Ureter (tissue), 1 donor: ENCODE data around the gene CC2D1A. TPM values are rescaled to one million over a fixed set of nuclear protein-coding genes. Genes with fewer than 3 reads are reported as not detected.
A peak's percentile ranks its signal among the peaks of the same experiment; 100 is the strongest.

ENCODE experiments used
- DNase-seq: peaks from one replicate; pipeline ENCODE4 v3.0.0-alpha.2; 2020; ENCODE audit warnings: low spot score
- total RNA-seq: library from RNA; stranded (reverse); gene quantifications from one replicate; pipeline ENCODE4 v1.2.4, GENCODE V29; 2023
- donor health status: DM: yes; HTN: yes; CAD: no.

CC2D1A gene
- 57.2 TPM for total RNA-seq

DNA sequence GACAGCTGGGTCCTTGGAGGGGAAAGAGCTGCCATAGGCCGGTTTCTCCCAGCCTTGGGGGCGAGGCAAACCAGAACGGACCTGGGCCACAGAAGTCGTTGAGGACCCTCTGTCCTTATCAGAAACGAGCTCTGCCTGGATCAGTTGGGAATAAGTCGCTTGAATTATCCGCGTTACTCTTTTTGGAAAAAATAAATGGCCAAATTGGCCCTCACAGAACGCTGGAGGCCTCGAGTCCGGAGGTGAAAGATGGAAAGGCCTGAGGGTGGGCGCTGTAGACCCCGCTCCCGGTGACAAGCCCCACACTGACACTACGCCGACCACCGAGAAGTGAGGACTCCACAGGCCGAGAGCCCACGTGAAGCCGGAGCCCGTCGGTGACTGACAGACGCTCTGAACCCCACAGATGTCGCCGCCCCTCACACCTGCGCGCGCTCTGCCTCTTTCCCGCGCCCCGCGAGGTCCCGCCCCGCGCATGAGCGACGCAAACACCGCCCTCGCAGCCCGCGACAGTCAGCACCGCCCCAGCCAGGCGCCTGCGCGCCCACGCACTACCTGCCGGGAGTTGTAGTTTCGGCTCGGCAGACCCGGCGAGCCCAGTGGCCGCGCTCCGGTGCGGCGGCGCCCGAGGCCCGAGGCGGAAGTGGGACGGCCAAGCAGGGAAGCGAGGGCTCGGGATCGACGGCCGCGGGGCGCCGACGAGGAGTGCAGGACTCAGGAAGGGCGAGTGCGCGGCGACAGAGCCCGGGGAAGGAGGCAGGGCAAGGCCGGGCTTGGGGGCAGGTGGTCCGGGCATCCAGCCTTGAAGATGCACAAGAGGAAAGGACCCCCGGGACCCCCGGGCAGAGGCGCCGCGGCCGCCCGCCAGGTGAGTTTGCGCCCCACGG lies at the start of gene CC2D1A, which contains the start of gene BRME1:
Gene CC2D1A (plus strand): TSS at position 568 of the 887 bp plus-strand sequence. CDS start 241 bp downstream, at position 809.
Gene BRME1 (minus strand): TSS at position 484 of the 887 bp plus-strand sequence. CDS start 1,225 bp downstream, outside the sequence.
- peak; percentile 93 for DNase-seq

DNA sequence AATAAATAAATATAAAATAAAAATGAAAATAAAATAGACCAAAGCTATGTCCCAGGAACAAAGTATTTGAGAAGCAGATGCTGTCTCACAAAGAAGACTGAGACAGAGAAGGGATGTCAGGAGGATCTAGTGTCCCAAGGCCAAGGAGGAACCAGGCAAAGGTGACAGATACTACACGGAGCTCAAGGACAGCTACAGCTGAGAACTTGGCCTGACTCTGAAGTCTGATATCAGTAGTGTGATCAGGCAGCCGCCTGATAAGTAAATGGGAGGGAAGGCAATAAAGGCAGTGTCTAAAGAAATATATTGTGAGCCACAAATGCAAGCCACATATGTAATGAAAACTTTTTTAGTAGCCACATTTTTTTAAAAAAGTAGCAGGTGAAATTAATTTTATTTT lies 49.5 kb upstream of the CC2D1A start:
- no peak for DNase-seq

DNA sequence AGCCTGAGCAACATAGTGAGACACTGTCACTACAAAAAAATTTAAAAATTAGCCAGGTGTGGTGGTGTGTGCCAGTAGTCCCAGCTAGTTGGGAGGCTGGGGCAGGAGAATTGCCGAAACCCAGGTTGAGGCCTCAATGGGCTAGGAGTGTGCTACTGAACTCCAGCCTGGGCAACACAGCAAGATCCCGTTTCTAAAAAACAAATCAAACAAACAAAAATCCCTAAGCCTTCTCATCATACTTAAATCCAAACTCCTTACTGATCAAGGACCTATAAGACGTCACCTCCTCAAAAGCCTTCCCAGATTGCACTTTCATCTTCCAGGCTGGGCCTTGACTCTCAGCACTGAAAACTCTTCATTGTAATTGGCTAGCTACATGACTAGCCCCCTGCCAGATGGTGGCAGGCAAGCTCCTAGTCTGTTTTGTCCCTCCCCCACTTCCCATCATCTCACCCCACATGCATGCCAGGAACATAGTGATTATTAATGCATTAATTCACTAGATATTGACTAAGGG lies 46.6 kb upstream of the CC2D1A start:
- DNase-seq, result no peak

DNA sequence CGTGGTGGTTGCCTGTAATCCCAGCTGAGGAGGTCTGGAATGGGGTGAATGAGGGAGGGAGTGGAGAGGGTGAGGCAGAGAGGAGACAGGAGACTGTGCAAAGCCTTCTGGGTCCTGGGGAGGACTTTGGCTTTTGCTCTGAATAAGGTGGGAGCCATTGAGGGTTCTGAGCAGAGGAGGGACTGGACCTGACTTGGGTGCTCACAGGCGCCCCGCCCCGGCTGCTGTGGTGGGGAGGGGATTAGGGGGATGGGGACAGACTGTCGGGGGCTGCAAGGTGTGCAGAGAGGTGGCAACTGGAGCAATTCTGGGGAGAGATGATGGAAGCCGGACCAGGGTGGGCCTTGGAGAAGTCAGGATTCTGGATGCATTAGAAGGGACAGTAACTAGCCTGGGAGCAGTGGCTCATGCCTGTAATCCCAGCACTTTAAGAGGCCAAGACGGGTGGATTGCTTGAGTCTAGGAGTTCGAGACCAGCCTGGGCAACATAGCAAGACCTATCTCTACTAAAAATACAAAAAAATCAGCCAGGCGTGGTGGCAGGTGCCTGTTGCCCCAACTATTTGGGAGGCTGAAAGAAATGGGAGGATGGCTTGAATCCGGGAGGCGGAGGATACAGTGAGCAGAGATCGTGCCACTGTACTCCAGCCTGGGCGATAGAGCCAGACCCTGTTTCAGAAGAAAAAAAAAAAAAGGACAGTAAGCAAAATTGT lies 45.2 kb upstream of the CC2D1A start:
- no peak for DNase-seq

DNA sequence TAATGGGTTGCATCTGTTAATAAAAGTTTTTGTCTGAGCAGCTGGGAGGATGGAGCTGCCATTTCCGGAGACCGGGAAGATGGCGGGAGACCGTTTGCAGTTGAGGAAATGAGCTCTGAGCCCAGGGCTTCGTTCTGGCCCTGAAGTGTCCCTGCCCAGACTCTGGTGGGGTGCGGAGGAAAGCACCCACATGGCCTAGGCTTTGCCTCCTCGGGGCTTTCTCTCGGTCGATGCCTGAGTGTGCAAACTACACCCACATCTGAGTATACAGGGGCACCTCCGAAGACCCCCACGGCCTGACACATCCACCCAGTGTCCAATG lies 44.6 kb upstream of the CC2D1A start:
- no peak for DNase-seq

DNA sequence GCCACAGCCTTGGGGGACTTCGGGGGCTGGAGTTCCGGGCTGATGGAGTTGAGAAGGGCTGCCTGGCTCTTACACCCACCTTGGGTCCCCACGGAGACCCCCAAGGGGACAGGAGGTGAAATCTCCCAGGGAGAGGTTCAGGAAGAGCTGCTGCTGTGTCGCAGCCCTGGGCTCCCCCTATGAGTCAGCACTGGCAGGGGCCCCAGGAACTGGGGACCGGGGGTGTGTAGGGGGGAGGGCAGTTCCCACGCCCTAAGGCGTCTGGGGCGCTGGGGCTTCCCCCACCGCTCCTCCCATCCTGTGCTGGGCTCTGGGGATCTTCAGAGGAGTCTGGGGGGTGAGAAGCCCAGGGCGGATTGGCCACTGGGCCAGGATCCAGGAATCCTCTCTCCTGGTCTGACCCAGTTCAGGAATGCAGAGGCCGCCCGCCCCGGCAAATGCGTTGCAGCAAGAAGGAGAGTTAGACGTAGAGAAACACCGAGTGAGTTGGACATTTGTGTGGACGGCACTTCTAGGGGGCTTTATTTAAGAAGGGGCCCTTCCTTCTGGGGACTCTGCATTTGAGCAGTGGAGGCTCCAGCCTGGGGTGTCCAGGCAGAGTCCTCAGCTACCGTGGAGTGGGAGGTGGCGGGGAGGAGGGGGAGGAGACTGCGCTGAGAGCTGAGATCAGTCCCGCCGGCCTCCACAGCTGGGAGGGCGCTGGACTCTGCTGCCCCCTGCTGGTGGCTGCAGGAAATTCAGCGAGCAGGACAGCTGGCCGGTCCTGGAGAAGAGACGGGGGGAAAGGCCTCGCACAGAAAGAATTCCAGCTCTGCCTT lies 44.1 kb upstream of the CC2D1A start:
- peak; percentile 94 for DNase-seq

DNA sequence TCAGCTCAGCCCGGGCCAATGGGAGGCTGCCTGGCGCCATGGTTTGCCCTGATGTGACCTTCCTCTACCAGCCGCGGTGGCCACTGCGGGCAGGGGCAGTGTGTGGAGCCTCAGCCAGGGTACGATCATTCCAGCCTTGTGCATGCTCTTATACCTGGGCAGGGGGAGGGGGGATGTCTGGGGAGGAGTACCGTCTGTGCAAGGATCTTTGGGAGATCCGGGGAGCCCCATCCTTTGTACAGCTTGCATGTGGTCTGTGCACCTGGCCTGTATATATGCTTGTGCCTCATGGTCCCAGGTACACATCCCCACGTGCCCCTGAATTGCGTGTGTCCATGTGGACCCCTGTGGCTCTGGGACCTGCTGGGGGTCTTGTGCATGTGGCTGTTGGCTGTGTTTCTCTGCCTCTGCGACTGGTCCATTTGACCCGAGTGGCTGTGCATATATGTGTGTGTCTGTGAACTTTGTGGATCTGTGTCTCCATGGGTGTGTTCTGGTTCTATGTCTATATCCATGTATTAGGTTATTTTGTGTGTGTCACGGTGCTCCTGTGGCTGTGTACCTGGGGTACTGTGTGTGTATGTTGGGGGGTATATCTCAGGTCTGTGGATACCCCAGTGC lies 41.8 kb upstream of the CC2D1A start:
- no peak for DNase-seq

DNA sequence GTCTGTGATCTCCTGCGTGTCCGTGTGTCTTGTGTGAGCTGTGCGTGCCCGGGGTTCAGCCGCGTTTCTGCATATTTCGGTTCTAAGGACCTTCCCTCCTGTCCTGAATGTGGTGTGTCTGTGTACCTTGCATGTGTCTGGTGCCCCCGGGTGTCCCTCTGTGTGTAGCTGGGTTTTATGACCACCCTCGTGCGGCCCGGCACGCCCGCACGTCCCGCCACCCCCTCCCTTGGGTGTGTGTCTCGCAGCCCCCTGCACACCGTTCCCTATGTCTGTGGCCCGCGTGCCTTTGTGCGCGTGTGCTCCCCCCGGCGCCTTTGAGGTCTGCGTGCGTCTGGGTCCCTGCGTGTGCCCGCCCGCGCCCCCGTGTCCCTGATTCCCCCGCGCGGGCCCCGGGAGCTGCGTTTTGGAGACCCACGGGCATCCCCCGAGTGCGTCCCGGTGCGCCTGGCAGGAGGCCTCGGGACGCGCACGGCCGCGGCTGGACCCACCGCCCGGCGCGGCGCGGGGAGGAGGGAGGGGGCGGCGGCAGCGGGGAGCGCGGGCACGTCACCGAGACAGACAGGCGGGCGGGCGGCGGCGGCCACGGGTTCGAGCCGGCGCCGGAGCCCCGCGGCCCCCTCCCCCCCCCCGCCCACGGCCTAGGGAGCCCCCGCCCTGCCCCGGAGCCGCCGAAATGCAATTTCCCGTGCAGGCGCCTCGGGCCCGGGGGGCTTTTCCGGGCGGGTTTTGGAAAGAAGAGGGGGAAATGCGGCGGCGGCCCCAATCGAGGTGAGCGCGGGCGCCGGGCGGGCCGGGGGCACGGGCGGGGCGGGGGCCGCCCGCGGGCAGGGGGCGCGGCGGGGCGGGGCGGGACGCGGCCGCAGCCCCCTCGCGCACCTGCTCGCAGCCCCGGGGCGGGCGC lies 41.1 kb upstream of the CC2D1A start:
- no peak for DNase-seq

DNA sequence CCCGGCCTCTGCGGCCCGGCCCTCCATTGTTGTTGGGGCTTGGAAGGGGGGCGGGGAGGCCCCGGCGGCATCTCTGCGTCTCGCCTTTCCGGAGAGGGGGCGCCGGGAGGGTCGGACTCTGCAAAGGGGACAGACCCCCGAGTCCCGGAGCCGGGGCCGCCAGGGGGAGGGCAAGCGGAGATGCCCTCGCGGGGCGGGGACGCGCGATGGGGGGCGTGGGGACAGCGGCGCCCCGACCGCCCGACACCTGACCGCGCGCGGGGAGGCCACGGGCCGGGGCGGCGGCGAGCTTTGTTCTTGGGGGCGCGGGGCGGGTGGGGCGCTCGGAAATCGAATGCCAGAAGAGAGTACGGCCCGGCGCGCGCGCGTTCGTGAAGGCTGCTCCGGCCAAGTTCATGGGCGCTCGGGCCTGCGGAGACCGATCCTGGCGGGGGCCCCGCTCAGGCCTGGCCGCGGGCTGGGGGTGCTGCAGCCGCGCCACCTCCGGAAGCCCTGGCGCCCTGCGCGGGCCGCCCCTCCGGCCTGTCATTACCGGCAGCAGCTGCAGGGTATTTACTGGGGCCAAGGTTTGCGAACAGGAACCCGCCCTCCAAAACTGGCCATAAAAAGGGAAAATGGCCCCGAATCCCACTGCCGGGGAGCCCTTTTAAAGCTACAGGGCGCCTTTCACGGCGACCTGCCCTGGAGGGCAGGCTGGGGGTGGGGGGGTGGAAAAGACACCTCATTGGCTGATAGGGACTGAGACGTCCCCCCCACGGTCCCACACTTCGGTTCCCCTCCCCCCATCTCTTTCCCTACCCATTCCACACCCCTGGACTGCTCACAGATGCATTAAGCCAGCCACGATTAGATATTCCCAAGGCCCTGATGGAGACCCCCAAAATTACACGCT lies 40.2 kb upstream of the CC2D1A start:
- no peak for DNase-seq

DNA sequence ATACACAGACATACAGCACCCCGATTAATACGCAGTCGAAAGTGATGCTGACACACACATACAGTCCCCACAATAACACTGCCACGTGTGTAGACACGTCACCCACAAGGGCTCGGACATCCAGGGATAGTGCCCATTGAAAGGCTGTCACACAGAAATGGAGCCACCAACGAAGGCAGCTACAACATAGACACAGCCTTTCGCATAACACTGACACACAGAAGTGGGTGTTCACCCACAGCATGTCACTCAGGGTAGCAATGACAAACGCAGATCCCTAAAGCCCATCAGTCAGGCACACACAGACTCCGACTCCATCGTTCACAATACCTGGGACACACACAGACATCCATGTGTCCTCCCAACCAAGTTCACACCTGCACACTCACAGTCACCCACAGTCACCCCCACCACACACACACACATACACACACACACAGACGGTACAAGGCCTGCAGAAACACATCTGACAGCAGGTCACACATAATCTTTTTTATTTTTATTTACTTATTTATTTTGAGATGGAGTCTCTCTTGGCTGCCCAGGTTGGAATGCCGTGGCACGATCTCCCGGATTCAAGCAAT lies 39.4 kb upstream of the CC2D1A start:
- no peak for DNase-seq

DNA sequence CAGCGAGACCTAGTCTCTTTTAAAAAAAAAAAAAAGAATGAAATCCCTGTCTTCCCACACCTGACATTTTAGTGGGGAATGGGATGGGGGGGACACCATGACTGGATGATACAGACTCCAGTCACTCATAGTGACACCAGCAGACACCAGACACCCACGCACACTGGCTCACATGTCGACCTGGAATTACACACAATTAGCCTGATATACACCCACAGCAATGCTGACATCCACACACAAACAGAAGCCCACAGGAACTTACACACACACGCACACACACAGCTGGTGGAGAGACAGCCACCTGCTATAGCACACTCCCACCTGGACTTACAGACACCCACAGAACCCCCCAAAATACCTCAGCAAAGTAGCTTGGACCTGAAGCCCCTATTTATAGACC lies 37.3 kb upstream of the CC2D1A start:
- no peak for DNase-seq

DNA sequence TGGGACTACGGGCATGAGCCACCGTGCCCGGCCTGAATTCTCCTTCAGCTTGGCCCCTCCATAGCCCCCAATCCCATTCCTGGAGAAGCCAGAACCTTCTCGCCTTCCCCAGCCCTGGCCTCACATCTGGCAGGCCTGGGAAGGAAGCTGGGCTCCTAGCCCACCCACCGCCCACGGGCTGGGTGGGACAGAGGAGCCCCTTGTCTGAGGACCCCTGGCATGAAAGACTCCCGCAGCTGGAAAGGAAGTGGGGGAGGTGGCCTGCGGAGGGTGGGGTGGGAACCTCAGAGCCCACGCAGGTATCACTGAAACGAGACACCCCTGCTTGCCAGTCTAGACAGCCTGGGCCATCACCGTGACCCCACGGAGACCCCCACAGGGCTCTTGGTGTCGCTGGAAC lies 36.7 kb upstream of the CC2D1A start:
- no peak for DNase-seq

DNA sequence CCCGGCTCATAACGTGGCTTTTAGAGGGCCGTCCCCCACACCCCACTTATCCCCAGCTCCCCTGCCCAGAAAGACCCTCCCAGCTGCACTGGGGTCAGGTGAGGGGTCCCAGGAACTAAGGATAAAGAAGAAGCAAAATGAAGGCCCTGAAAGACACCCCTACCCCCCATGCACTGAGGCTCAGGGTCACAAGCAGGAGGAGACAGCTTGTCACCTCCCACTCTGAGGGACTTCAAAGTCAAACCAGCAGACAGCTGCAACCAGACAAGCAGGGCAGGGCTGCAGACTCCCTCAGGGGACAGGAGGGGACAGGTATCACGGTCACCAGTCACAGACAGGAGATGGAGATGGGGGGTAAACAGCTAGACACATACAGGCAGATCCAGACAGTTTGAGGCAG lies 35.1 kb upstream of the CC2D1A start:
- no peak for DNase-seq

DNA sequence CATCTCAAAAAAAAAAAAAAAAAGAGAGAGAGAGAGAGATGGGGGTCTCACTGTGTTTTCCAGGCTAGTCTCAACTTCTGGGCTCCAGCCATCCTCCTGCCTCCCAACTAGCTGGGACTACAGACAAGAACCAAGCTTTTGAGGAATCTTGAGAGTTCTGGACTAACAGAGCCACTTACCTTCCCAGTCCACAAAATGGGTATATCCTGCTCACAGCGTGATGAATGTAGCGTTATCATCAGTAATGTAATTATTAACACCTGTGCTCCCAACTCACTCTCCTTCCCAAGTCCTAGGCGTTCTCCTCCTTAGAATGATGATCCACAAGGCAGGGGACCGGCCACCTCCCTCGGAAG lies 33.7 kb upstream of the CC2D1A start:
- DNase-seq, result no peak

DNA sequence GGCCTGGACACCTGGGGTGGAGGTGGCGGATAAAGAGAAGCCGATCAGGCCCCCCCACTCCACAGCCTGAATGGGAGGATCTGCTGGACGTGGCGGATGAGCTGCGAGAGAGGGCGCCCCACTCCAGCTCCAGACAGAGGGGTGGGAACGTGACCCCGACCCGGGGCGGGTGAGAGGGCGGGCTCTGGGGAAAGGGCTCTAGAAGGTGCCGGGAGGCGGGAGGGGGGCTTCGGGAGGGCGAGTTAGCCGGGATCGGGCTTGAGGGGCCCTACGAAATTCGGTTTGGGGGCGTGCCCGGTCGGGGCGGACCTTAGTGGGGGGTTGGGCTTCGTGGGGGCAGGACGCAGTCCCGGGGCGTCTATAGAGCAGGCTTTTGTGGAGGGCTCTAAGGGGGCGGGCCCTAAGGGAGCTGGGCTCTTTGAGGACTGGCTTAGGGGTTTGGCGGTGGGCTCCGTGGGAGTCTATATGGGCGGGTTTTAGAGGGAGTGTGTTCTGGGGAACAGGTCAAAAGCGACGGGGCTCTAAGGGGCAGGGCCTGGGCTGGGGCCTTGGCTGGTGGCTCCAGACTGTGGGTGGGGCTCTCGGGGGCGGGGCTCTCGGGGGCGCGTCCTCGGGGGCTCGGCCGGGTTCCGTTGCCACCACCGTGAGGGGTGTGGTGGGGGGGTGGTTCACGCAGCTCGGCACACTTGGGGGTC lies 33.2 kb upstream of the CC2D1A start:
- DNase-seq, result no peak

DNA sequence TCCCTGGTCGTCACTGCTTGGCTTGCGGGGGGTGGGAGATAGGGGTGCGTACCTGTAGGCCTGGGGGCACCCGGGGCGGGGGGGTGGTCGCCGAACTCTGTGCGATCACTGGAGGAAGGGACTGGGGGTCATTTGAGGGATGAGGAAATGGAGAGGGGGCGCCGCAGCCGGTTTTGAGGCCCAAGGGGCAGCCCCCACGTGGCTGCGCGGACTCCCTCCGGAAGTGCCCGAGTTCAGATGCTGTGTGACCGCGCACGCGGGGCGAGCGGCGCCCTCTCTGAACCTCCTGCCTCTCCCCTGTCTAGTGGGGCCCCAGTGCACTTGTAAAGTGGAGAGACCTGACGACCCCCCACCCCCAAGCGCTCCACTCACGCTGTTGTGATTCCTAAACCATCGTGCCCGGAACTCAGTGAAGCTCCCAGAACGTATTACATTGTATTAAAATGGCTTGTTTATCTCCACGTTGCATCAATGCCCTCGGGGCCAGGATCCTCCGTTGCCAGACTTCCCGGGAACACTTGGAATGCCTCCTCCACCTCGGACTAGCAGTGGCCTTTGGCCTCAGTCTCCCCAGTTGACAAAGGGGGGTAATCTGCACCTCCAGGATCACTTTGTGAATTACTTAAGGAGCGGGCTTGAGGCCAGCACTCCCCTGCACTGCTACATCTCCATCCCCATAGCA lies 32.0 kb upstream of the CC2D1A start:
- no peak for DNase-seq

DNA sequence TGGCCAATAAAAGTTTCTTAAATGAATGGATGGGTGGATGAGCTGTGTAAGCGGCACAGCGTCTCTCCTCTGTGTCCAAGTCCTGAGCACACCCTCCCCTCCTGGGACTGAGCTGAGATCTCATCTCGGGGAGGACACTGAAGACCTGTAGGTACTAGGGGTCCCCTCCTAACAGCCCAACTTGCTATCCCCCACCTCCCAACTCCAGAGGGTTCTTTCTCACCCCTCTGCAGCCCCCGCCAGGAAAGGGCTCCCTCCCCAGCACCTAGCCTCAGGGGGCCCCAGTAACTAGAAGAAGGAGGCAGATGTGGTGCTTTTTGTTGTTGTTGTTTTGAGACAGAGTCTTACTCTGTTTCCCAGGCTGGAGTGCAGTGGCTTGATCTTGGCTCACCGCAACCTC lies 30.2 kb upstream of the CC2D1A start:
- no peak for DNase-seq

DNA sequence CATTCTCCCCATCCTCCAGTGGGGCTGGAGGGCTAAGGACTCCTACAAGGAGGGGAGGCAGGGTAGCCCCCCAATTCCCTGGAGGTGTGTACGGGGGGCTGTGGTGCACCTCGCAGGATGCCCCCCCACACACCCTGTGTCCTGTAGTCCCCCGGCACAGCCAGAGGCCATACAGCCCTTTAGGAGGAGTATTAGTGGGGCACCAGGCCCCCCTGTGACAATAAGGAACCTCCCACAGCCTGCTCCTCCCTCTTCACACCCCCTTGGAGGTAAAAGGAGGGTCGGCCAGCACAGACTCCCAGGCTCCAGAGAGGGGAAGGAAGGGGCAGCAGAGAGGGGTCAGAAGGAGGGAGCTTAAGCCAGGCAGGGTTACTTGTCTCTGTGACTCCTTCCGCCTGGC lies 29.2 kb upstream of the CC2D1A start, which contains the start of gene NANOS3:
Gene NANOS3 (plus strand): TSS at position 301 of the 400 bp plus-strand sequence. CDS start 115 bp downstream, outside the sequence.
- DNase-seq, result no peak
